DND-41 (cell line): Measurements from ENCODE around the gene MED12L.

Experiments
- ATAC-seq: fragments of 200-7000 bp; cut with Tn5 transposase; 3 replicates; pipeline ENCODE4 v1.9.1; 2021; ENCODE audit warnings: low read depth; ENCODE audit not compliant: insufficient read depth
- DNase-seq: peaks from one replicate; pipeline ENCODE4 v3.0.0-alpha.2; 2020
- H2AFZ ChIP-seq: 2 replicates; pipeline ENCODE4 v1.6.0; 2012; ENCODE audit warnings: low read depth, low read length
- H3K27ac ChIP-seq: 2 replicates; pipeline ENCODE4 v1.5.1; 2012; ENCODE audit warnings: low read length, inconsistent platforms
- H3K27me3 ChIP-seq: fragments of 200-600 bp; sonication (generic); 2 replicates; pipeline ENCODE4 v1.6.0; 2012; ENCODE audit warnings: low read length, mild to moderate bottlenecking, inconsistent platforms; ENCODE audit not compliant: insufficient read depth, poor library complexity
- H3K36me3 ChIP-seq: 2 replicates; pipeline ENCODE4 v1.5.1; 2012; ENCODE audit warnings: low read length, inconsistent platforms; ENCODE audit not compliant: insufficient read depth
- H3K4me1 ChIP-seq: 2 replicates; pipeline ENCODE4 v1.5.1; 2012; ENCODE audit warnings: mild to moderate bottlenecking, low read length; ENCODE audit not compliant: insufficient read depth
- H3K4me2 ChIP-seq: 2 replicates; pipeline ENCODE4 v1.6.0; 2012; ENCODE audit warnings: mild to moderate bottlenecking, moderate library complexity, low read length, inconsistent platforms; ENCODE audit not compliant: insufficient read depth
- H3K4me3 ChIP-seq, 2 experiments: fragments of 200-600 bp in 1 of 2; shearing (Covaris generic) in 1 of 2; 2 replicates each; pipeline ENCODE4 v1.5.1; 2012 to 2016; ENCODE audit warnings: inconsistent platforms in 2 of 2, low read length in 2 of 2, mild to moderate bottlenecking in 2 of 2, low read depth in 1 of 2, moderate library complexity in 1 of 2
- H3K79me2 ChIP-seq: 2 replicates; pipeline ENCODE4 v1.6.0; 2012; ENCODE audit warnings: low read length, inconsistent platforms; ENCODE audit not compliant: insufficient read depth
- H3K9ac ChIP-seq: 2 replicates; pipeline ENCODE4 v1.6.0; 2012; ENCODE audit warnings: low read depth, mild to moderate bottlenecking, inconsistent platforms, low read length, moderate library complexity
- H3K9me3 ChIP-seq: 2 replicates; pipeline ENCODE4 v1.5.1; 2012; ENCODE audit warnings: low read length, moderate library complexity, mild to moderate bottlenecking, inconsistent platforms; ENCODE audit not compliant: insufficient read depth, severe bottlenecking
- H4K20me1 ChIP-seq: 2 replicates; pipeline ENCODE4 v1.6.0; 2012; ENCODE audit warnings: low read length; ENCODE audit not compliant: insufficient read depth
- EZH2 ChIP-seq: IDR thresholded peaks from 3 replicates; pipeline ENCODE4 v1.6.1; 2012; ENCODE audit warnings: borderline replicate concordance, low read depth, mild to moderate bottlenecking, moderate library complexity, low read length, inconsistent platforms; ENCODE audit not compliant: severe bottlenecking
- TF ChIP-seq, protein P1 (sequence below): IDR thresholded peaks from 2 replicates; pipeline ENCODE4 v1.5.1; 2012; ENCODE audit warnings: borderline replicate concordance, low read length, moderate library complexity, mild to moderate bottlenecking; ENCODE audit not compliant: poor library complexity, severe bottlenecking; ENCODE audit errors: extremely low read depth

MED12L gene

GRCh38 chr3:151267066-151267465 lies 181.6 kb downstream of the MED12L start:
- Histone ChIP-seq H3K79me2 (no peaks in the 10 kb centered on the region), H4K20me1 (no peaks in the 10 kb centered on the region), H3K4me1 (peaks cover 13% of the 10 kb centered on the region), H3K27ac (no peak overlapping the region), H3K27me3 (no peaks in the 10 kb centered on the region), H3K36me3 (no peaks in the 10 kb centered on the region), H3K4me2 (no peak overlapping the region), H2AFZ (no peak overlapping the region), H3K4me3 (no peak overlapping the region), H3K9me3 (no peaks in the 10 kb centered on the region), H3K9ac (no peak overlapping the region)
- no peak for ATAC-seq
- no peak for TF ChIP-seq EZH2
- TF ChIP-seq, protein P1, sequence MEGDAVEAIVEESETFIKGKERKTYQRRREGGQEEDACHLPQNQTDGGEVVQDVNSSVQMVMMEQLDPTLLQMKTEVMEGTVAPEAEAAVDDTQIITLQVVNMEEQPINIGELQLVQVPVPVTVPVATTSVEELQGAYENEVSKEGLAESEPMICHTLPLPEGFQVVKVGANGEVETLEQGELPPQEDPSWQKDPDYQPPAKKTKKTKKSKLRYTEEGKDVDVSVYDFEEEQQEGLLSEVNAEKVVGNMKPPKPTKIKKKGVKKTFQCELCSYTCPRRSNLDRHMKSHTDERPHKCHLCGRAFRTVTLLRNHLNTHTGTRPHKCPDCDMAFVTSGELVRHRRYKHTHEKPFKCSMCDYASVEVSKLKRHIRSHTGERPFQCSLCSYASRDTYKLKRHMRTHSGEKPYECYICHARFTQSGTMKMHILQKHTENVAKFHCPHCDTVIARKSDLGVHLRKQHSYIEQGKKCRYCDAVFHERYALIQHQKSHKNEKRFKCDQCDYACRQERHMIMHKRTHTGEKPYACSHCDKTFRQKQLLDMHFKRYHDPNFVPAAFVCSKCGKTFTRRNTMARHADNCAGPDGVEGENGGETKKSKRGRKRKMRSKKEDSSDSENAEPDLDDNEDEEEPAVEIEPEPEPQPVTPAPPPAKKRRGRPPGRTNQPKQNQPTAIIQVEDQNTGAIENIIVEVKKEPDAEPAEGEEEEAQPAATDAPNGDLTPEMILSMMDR = no peak
- no peak for DNase-seq

DNA sequence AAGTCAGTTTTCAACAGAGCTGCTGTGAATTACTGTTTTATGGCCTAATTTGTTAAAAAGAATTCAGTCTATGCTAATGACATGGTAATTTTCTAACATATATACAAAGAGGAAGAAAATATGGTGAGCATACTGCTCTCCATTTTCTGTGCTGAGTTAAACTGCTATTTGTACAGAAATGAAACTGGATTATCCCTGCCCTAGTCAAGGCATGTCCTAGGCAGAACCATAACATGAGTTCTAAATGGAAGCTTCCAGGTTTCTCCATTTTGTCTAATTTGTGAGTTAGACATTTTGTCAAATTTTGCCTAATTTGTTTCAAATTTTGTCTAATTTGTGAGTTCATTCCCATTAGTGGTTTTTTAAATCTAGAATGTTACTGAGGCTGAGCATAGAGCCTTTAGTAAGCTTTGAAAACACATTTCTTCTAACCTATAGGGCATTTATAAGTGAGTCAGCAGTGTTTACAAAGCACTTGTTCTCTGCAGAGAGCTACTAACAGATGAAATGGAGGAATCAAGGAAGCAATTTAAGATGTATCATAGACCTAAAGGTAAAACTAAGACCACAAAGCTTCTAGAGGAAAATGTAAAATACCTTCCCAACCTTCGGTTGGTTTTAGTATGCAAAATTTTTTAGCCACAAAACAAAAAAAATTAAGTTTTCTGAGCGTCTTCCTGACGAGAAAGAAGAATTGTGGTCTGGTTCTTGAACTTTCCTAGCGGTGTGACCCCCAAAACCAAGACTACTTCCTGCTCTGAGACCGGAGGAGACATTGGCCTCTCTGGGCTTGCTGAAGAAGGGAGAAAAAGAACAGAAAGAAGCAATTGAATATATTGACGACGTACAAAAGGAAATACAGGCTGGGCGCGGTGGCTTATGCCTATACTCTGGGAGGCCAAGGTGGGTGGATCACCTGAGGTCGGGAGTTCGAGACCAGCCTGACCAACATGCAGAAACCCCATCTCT lies 183.1 kb downstream of the MED12L start:
- Histone ChIP-seq H3K9me3 (no peaks in the 10 kb centered on the region), H3K27me3 (no peaks in the 10 kb centered on the region), H2AFZ (peak overlapping the region; percentile 5; the same call in 1 of the 2 replicates), H3K36me3 (no peaks in the 10 kb centered on the region), H3K27ac (peak overlapping the region; percentile 53), H3K4me2 (no peak overlapping the region), H3K9ac (no peak overlapping the region), H3K4me1 (peaks cover 13% of the 10 kb centered on the region), H4K20me1 (no peaks in the 10 kb centered on the region), H3K79me2 (no peaks in the 10 kb centered on the region), H3K4me3 (no peak overlapping the region)
- DNase-seq (peak; percentile 52), ATAC-seq (peak; percentile 84)
- TF ChIP-seq, protein P1 = no peak
- no peak for TF ChIP-seq EZH2

DNA sequence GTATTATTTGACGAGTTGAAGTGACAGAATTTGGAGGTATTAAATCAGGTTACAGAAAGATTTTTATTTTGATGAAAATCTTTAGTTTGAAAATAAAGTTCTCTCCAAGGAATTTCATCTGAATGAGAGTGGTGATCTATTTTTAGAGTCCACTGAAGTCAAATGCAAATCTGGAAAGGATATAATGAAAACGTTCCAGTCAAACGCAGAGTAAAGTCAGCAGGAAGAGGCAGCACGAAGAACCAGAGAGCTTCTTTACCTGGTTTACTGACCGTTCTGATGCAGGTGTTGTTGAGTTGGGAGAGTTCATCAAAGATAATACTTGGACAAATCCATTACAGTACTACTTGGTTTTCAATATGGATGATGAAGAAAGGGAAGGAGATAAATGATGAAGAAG lies 184.2 kb downstream of the MED12L start:
- DNase-seq (no peak), ATAC-seq (no peak)
- H3K36me3 ChIP-seq = no peaks in the 10 kb centered on the region
- no peak overlapping the region for H2AFZ ChIP-seq
- no peak overlapping the region for H3K27ac ChIP-seq
- no peaks in the 10 kb centered on the region for H3K27me3 ChIP-seq
- H3K4me2 ChIP-seq = no peak overlapping the region
- H3K79me2 ChIP-seq = no peaks in the 10 kb centered on the region
- TF ChIP-seq EZH2 = no peak
- TF ChIP-seq, protein P1 = no peak
- H3K4me3 ChIP-seq = no peak overlapping the region
- H4K20me1 ChIP-seq = no peaks in the 10 kb centered on the region
- H3K9ac ChIP-seq = no peak overlapping the region
- no peaks in the 10 kb centered on the region for H3K9me3 ChIP-seq
- peaks cover 13% of the 10 kb centered on the region for H3K4me1 ChIP-seq
